Stimulated activated CD4-positive, alpha-beta T cell treated with anti-CD3 and anti-CD28 coated beads, Interleukin-12 subunit alpha, Interleukin-12 subunit beta, amount 100 ng/mL, for 24 hours (primary cell): ENCODE measurements around the gene SMPD2.

ENCODE experiments used
- DNase-seq, 2 experiments: peaks; one replicate each; pipeline ENCODE4 v3.0.0-alpha.2; 2020; ENCODE audit warnings: low read depth in 2 of 2

The SMPD2 gene, protein sequence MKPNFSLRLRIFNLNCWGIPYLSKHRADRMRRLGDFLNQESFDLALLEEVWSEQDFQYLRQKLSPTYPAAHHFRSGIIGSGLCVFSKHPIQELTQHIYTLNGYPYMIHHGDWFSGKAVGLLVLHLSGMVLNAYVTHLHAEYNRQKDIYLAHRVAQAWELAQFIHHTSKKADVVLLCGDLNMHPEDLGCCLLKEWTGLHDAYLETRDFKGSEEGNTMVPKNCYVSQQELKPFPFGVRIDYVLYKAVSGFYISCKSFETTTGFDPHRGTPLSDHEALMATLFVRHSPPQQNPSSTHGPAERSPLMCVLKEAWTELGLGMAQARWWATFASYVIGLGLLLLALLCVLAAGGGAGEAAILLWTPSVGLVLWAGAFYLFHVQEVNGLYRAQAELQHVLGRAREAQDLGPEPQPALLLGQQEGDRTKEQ

DNA sequence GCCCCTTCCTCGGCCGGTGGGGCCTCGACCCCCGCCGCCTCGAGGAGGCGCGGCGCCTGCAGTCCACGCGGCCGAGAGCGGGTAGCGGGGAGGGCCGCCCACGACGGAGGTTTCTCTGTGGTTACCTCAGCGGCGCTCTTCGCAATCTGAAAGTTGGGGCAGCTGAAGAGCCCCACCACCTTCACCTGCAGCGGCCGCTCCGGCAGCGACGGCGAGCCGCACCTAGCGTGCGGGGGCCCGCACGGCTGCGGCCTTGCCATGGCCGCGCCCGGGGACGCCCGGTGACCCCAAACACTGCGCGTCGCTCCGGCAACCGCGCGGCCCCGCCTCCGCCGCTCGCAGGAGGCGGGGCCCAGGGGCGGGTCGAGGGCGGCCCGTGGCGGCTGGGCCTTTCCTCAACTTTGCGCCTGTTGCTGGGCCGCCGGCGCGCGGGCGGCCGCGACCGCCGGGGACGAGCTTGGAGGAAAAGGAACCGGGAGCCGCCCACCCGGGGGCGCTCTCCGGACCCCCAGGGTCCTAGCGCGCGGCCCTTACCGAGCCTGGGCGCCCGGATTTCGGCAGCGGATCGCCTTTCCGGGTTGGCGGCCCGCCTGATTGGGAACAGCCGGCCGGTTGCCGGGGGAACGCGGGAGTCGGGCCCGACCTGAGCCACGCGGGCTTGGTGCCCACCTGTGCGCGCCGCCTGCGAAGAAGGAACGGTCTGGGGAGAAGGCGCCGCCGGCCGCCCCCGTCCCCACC is at the start of gene SMPD2, which contains the start of gene PPIL6:
SMPD2 (plus strand) TSS at position 394 of the 738 bp plus-strand sequence. CDS start 398 bp downstream, outside the sequence.
PPIL6 (minus strand) TSS at position 298 of the 738 bp plus-strand sequence; CDS start at position 260, 38 bp downstream.
- peak; percentile 51 to 65 for DNase-seq

- no peak for DNase-seq
Measured at GRCh38 chr6:109393157-109393885, 47.2 kb upstream of the SMPD2 start.

DNA sequence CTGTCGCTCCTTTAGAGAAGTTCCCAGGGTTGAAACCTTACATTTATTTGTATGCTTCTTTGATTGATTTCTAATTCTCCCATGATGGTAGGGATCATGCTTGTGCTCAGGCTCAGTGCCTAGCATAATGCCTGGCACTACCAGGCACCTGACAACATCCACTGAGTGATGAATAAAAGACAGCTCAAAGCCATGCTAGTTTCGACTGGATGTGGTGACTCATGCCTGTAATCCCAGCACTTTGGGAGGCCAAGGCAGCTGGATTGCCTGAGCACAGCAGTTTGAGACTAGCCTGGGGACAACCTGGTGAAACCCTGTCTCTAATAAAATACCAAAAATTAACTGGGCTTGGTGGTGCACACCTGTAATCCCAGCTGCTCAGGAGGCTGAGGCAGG is 46.6 kb upstream of the SMPD2 start:
- DNase-seq = no peak

GRCh38 chr6:109396046-109396718 is 44.3 kb upstream of the SMPD2 start:
- no peak for DNase-seq

GRCh38 chr6:109397020-109397419 is 43.5 kb upstream of the SMPD2 start:
- DNase-seq = no peak

GRCh38 chr6:109406196-109406595 is 34.3 kb upstream of the SMPD2 start:
- DNase-seq = no peak

DNA sequence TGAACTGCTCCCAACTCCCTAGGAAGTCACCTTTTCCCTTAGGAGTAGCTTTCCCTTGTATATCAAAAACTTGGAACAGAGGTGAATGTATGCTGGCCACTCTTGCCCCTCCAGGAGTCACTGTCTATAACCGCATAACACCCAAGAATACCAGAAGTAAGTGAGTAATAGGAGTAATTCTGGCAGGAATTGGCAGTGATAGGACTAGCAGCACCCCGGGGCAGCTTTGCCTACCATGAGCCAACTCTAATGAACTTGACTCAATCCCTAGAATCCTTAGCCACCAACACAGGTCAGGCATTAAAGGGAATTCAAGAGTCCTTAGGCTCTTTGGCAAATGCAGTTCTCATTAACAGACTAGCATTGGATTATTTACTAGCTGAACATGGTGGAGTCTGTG is 29.5 kb upstream of the SMPD2 start:
- no peak for DNase-seq

DNA sequence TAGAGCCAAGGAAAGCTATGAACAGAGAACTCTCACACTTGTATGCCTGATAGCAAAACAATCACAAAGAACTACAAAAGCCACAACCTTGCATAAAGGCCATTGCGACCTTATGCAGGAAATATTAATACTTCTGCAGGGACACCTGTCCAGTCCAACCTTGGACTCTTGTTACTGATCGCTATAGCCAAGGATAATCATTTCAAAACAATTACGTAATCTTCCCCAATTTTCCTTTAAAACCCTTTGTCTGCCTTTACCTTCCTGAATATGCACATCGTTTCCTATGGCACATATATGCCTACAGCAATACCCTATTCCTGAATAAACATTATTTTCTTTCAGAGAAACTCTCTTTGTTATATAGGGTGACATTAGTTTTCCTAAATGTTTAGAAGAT is 22.9 kb upstream of the SMPD2 start:
- no peak for DNase-seq

GRCh38 chr6:109420751-109421150 is 19.8 kb upstream of the SMPD2 start:
- DNase-seq = no peak

- DNase-seq = no peak
Measured at GRCh38 chr6:109421184-109421583, 19.3 kb upstream of the SMPD2 start.

- no peak for DNase-seq
Measured at GRCh38 chr6:109424946-109425345, 15.6 kb upstream of the SMPD2 start.

- DNase-seq = no peak
Measured at GRCh38 chr6:109428889-109429477, 11.5 kb upstream of the SMPD2 start.

DNA sequence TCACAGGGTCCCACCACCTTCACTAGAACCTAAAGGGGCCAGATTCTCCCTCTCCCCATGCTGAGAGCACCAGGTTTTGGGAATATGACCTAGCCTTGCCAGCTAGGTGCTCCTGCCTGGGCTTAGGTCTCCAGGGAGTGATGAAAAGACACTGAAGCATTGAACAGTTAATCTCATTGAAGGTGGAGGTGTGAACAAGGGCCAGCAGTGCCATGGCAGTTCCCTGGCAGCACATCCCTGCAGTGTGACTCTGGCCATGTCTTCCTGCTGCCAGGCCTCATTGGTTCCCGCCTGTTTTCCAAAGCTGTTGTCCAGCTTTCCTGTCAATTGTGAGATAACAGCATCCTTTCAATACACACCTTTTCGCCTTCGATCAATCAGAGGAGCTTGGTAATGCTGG is 11.0 kb upstream of the SMPD2 start:
- DNase-seq = no peak

DNA sequence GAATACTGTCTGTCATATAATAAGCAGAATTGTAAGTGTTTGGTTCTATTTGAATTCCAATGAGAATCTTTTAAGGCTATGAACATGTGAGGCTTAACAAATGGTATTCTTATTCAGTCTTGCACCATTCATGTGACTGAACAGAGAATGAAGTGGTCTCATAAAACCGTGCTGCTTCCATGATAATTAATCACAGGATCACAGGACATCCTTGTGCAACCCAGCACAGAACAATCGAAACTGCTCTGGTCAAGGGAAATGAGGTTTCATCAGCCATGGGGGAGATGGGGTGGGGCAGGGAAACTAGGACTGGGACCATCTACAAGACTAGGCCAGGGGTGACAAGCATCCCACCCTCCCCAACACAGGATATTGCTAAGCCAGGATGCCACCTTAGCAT is 6.1 kb upstream of the SMPD2 start:
- DNase-seq = no peak

GRCh38 chr6:109436041-109436440 is 4.5 kb upstream of the SMPD2 start:
- no peak for DNase-seq

DNA sequence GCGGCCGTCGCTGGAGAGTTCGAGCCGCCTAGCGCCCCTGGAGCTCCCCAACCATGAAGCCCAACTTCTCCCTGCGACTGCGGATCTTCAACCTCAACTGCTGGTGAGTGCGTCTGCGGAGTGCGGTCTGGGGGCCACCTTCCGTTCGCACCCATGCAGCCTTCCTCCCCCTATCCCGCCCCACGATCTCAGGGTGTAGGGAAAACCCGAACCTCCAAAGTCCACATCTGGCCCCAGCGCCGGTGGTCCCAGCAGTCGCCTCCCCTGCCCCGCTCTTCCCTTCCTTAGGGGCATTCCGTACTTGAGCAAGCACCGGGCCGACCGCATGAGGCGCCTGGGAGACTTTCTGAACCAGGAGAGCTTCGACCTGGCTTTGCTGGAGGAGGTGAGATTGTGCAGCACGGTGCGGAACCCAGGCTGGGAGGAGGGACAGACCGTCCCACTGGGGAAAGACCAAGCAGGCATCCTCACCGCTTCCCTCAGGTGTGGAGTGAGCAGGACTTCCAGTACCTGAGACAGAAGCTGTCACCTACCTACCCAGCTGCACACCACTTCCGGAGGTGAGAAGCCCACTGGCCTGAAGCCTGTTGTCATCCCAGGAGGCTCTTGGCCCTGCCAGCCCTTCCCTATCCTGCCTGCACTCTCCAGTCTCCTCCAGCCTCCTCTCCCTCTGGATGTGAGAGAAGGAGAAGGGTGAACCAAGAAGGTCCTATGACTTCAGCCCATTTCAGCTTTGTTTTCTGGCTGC is 719 bp downstream of the SMPD2 start:
- peak in 1 of 2 experiments; percentile 31 for DNase-seq

GRCh38 chr6:109442393-109442924 is 1.9 kb downstream of the SMPD2 start:
- DNase-seq = no peak

DNA sequence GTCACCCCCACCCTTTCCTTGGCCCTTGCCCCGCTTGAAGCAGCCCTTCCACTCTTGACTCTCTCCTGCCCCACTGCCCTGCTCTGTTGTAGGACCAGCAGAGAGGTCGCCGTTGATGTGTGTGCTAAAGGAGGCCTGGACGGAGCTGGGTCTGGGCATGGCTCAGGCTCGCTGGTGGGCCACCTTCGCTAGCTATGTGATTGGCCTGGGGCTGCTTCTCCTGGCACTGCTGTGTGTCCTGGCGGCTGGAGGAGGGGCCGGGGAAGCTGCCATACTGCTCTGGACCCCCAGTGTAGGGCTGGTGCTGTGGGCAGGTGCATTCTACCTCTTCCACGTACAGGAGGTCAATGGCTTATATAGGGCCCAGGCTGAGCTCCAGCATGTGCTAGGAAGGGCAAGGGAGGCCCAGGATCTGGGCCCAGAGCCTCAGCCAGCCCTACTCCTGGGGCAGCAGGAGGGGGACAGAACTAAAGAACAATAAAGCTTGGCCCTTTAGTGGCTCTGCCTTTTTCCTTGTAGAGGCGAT is 3.0 kb downstream of the SMPD2 start:
- DNase-seq = no peak

GRCh38 chr6:109445382-109445781 is 4.9 kb downstream of the SMPD2 start:
- DNase-seq = no peak

- no peak for DNase-seq
Measured at GRCh38 chr6:109446072-109446471, 5.5 kb downstream of the SMPD2 start.
